ENCODE measurements around the gene B4GALT2. TPM values are rescaled to one million over a fixed set of nuclear protein-coding genes. Genes with fewer than 3 reads are reported as not detected.

The B4GALT2 gene
- total RNA-seq, 1 donor from 2014 or later = 84.0 TPM

DNA sequence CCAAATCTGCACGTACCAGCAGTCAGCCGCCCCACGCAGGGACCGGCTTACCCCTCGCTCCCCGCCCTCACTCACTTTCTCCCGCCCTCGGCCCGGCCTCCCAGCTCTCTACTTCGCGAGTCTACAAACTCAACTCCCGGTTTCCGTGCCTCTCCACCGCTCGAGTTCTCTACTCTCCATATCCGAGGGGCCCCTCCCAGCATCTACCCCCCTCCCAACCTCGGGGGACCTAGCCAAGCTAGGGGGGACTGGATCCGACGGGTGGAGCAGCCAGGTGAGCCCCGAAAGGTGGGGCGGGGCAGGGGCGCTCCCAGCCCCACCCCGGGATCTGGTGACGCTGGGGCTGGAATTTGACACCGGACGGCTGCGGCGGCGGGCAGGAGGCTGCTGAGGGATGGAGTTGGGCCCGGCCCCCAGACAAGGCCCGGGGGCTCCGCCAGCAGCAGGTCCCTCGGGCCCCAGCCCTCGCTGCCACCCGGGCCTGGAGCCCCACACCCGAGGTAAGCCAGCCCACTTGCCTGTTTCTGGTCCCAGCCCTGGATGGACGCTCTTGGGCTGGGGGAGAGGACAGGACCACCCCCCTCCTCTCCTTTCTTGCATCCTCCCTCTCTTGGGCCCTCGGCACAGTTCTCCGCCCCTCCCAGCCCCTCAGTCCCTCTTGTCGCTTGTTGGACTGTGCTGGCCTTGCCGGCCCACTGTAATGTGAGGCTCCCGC lies 45.5 kb upstream of the B4GALT2 start, which contains the start of gene ARTN:
Gene ARTN (plus strand): TSS at position 416 of the 715 bp plus-strand sequence. CDS start 1,856 bp downstream, outside the sequence.
- Histone ChIP-seq H3K36me3 (ENCODE audit: control insufficient read depth, insufficient read depth, low read length) (peaks cover 4% of the 10 kb centered on the region), H3K27me3 (ENCODE audit: control insufficient read depth, insufficient read depth, low read length) (no peaks in the 10 kb centered on the region), H3K4me3 (ENCODE audit: low read depth, low read length) (peak within 1 kb of the TSS; percentile 58)
- TF ChIP-seq, protein P1, sequence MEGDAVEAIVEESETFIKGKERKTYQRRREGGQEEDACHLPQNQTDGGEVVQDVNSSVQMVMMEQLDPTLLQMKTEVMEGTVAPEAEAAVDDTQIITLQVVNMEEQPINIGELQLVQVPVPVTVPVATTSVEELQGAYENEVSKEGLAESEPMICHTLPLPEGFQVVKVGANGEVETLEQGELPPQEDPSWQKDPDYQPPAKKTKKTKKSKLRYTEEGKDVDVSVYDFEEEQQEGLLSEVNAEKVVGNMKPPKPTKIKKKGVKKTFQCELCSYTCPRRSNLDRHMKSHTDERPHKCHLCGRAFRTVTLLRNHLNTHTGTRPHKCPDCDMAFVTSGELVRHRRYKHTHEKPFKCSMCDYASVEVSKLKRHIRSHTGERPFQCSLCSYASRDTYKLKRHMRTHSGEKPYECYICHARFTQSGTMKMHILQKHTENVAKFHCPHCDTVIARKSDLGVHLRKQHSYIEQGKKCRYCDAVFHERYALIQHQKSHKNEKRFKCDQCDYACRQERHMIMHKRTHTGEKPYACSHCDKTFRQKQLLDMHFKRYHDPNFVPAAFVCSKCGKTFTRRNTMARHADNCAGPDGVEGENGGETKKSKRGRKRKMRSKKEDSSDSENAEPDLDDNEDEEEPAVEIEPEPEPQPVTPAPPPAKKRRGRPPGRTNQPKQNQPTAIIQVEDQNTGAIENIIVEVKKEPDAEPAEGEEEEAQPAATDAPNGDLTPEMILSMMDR (IDR thresholded peaks at IDR 0.05; ENCODE audit: insufficient read depth, low read length, severe bottlenecking) = no peak
- FAIRE-seq (no peak), DNase-seq (ENCODE audit: low read depth) (peak; percentile 44)

DNA sequence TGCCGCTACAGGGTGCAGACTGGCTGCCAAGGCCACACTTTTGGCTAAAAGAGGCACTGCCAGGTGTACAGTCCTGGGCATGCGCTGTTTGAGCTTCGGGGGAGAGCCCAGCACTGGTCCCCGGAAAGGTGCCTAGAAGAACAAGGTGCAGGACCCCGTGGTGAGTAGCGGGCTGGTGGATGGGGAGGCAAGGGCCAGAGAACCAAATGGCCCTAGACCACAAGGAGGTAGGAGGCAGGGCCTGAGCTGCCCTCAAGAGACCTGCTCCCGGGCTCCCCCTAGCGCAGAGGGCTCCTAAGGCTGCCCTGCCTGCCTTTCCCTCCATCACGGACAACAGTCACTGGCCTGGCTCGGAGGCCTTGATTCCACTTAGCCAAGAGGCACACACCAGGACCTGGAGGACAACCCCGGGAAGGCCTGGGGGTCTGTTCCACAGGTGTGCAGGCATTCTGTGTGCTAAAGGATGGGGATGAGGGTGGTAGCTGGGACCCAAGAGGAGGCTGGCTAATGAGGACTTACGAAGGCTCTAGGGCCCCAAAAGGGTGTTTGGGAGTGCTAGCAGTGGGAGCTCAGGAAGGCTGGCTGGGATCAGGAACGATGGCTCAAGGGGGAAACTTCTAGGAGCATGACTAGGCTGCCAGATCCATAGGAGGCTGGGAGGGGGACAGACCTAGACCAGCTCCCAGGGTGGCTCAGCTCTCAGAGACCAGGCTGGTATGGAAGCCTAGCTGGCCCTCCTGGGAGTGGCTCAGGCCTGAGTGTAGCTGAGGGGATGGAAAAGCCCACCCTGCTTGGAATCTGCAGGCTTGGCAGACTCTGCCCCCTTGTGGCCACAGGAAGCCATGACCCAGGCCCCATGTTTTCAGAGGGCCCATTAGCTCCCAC lies 44.7 kb upstream of the B4GALT2 start:
- Histone ChIP-seq H3K27me3 (ENCODE audit: control insufficient read depth, insufficient read depth, low read length) (no peaks in the 10 kb centered on the region), H3K4me3 (ENCODE audit: low read depth, low read length) (peak overlapping the region; percentile 58), H3K36me3 (ENCODE audit: control insufficient read depth, insufficient read depth, low read length) (peaks cover 4% of the 10 kb centered on the region)
- peak; percentile 62 for DNase-seq (ENCODE audit: low read depth)
- TF ChIP-seq, protein P1 (IDR thresholded peaks at IDR 0.05; ENCODE audit: insufficient read depth, low read length, severe bottlenecking) = peak; percentile 98
- FAIRE-seq = no peak

DNA sequence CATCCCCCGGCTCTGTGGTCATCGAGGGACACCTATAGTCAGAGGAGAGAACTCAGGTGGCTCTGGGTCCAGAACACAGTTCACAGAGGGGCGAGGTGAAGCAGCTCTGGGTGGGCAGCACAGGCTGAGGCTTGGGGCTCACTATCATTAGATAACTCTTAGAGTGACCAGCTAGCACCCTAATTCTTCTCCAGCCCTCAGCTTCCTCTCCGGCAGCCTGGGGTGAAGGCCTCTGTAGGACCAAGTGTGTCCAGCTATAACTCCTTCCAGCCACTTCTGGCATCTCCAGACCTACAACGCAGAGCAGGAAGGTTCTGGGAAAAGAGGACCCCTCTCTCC lies 44.1 kb upstream of the B4GALT2 start:
- Histone ChIP-seq H3K27me3 (ENCODE audit: control insufficient read depth, insufficient read depth, low read length) (no peaks in the 10 kb centered on the region), H3K36me3 (ENCODE audit: control insufficient read depth, insufficient read depth, low read length) (peaks cover 4% of the 10 kb centered on the region), H3K4me3 (ENCODE audit: low read depth, low read length) (peak overlapping the region; percentile 58)
- TF ChIP-seq, protein P1 (IDR thresholded peaks at IDR 0.05; ENCODE audit: insufficient read depth, low read length, severe bottlenecking) = no peak
- DNase-seq (ENCODE audit: low read depth) (no peak), FAIRE-seq (no peak)

DNA sequence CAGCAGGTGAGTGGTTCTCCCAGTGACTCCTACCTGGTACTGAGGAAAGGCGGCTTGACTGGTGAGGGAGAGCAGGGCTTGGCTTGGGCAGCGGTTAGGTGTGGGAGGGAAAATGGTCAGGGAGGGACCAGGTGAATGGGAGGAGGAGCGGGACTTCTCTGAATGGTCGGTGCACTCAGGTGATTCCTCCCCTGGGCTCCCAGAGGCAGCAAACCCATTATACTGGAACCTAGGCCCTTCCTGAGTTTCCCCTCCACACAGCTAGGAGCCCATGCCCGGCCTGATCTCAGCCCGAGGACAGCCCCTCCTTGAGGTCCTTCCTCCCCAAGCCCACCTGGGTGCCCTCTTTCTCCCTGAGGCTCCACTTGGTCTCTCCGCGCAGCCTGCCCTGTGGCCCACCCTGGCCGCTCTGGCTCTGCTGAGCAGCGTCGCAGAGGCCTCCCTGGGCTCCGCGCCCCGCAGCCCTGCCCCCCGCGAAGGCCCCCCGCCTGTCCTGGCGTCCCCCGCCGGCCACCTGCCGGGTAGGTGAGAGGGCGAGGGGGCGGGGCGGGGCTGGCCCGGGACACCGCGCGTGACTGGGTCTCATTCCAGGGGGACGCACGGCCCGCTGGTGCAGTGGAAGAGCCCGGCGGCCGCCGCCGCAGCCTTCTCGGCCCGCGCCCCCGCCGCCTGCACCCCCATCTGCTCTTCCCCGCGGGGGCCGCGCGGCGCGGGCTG lies 43.1 kb upstream of the B4GALT2 start:
- FAIRE-seq (peak; percentile 99), DNase-seq (ENCODE audit: low read depth) (peak; percentile 84)
- Histone ChIP-seq H3K4me3 (ENCODE audit: low read depth, low read length) (peak overlapping the region; percentile 58), H3K36me3 (ENCODE audit: control insufficient read depth, insufficient read depth, low read length) (peaks cover 4% of the 10 kb centered on the region), H3K27me3 (ENCODE audit: control insufficient read depth, insufficient read depth, low read length) (no peaks in the 10 kb centered on the region)
- TF ChIP-seq, protein P1 (IDR thresholded peaks at IDR 0.05; ENCODE audit: insufficient read depth, low read length, severe bottlenecking) = no peak

DNA sequence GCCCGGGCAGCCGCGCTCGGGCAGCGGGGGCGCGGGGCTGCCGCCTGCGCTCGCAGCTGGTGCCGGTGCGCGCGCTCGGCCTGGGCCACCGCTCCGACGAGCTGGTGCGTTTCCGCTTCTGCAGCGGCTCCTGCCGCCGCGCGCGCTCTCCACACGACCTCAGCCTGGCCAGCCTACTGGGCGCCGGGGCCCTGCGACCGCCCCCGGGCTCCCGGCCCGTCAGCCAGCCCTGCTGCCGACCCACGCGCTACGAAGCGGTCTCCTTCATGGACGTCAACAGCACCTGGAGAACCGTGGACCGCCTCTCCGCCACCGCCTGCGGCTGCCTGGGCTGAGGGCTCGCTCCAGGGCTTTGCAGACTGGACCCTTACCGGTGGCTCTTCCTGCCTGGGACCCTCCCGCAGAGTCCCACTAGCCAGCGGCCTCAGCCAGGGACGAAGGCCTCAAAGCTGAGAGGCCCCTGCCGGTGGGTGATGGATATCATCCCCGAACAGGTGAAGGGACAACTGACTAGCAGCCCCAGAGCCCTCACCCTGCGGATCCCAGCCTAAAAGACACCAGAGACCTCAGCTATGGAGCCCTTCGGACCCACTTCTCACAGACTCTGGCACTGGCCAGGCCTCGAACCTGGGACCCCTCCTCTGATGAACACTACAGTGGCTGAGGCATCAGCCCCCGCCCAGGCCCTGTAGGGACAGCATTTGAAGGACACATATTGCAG lies 42.4 kb upstream of the B4GALT2 start:
- DNase-seq (ENCODE audit: low read depth) (no peak), FAIRE-seq (no peak)
- Histone ChIP-seq H3K36me3 (ENCODE audit: control insufficient read depth, insufficient read depth, low read length) (peaks cover 4% of the 10 kb centered on the region), H3K4me3 (ENCODE audit: low read depth, low read length) (peak overlapping the region; percentile 22), H3K27me3 (ENCODE audit: control insufficient read depth, insufficient read depth, low read length) (no peaks in the 10 kb centered on the region)
- TF ChIP-seq, protein P1 (IDR thresholded peaks at IDR 0.05; ENCODE audit: insufficient read depth, low read length, severe bottlenecking) = peak; percentile 7
